ENCODE data around the gene ELAVL2.

Gene ELAVL2

GRCh38 chr9:23752859-23753258 is 73.2 kb downstream of the ELAVL2 start:
- no peak for TF ChIP-seq ZFP30 (CRISPR knock-in tag; IDR thresholded peaks at IDR 0.05)
- TF ChIP-seq ZNF565 (CRISPR knock-in tag; conservative IDR thresholded peaks at IDR 0.05; ENCODE audit: low read depth) = no peak
- TF ChIP-seq TOX (CRISPR knock-in tag; IDR thresholded peaks at IDR 0.05; ENCODE audit: borderline replicate concordance) = no peak
- no peak for TF ChIP-seq POU6F1 (CRISPR knock-in tag; IDR thresholded peaks at IDR 0.05; ENCODE audit: borderline replicate concordance, low read depth)
- TF ChIP-seq OSR1 (CRISPR knock-in tag; IDR thresholded peaks at IDR 0.05) = no peak
- no peak for TF ChIP-seq CSRNP3 (CRISPR knock-in tag; IDR thresholded peaks at IDR 0.05)
- no peak for TF ChIP-seq ZNF8 (CRISPR knock-in tag; IDR thresholded peaks at IDR 0.05)
- TF ChIP-seq ZNF70 (CRISPR knock-in tag; IDR thresholded peaks at IDR 0.05) = no peak
- ATAC-seq = no peak

GRCh38 chr9:23751633-23752032 is 74.4 kb downstream of the ELAVL2 start:
- no peak for TF ChIP-seq ZFP3 (CRISPR knock-in tag; IDR thresholded peaks at IDR 0.05)
- no peak for TF ChIP-seq CREB5 (CRISPR knock-in tag; IDR thresholded peaks at IDR 0.05; ENCODE audit: low read depth)
- TF ChIP-seq CSDC2 (CRISPR knock-in tag; IDR thresholded peaks at IDR 0.05) = no peak
- TF ChIP-seq BACH2 (CRISPR knock-in tag; IDR thresholded peaks at IDR 0.05; ENCODE audit: borderline replicate concordance) = no peak
- TF ChIP-seq ZFP30 (CRISPR knock-in tag; IDR thresholded peaks at IDR 0.05) = no peak
- no peak for TF ChIP-seq ZNF70 (CRISPR knock-in tag; IDR thresholded peaks at IDR 0.05)
- TF ChIP-seq ESRRG (CRISPR knock-in tag; IDR thresholded peaks at IDR 0.05) = no peak
- TF ChIP-seq POU6F1 (CRISPR knock-in tag; IDR thresholded peaks at IDR 0.05; ENCODE audit: borderline replicate concordance, low read depth) = no peak
- TF ChIP-seq PATZ1 (CRISPR knock-in tag; IDR thresholded peaks at IDR 0.05; ENCODE audit: borderline replicate concordance) = no peak
- TF ChIP-seq ZNF565 (CRISPR knock-in tag; conservative IDR thresholded peaks at IDR 0.05; ENCODE audit: low read depth) = no peak
- TF ChIP-seq OSR1 (CRISPR knock-in tag; IDR thresholded peaks at IDR 0.05) = no peak
- TF ChIP-seq ZNF8 (CRISPR knock-in tag; IDR thresholded peaks at IDR 0.05) = no peak
- no peak for TF ChIP-seq PPARA (CRISPR knock-in tag; IDR thresholded peaks at IDR 0.05; ENCODE audit: borderline replicate concordance)
- no peak for TF ChIP-seq GLIS3 (CRISPR knock-in tag; IDR thresholded peaks at IDR 0.05)
- TF ChIP-seq TCF4 (CRISPR knock-in tag; IDR thresholded peaks at IDR 0.05; ENCODE audit: borderline replicate concordance) = no peak
- no peak for TF ChIP-seq ZC3H10 (CRISPR knock-in tag; IDR thresholded peaks at IDR 0.05)
- ATAC-seq = no peak

- TF ChIP-seq TCF4 (CRISPR knock-in tag; IDR thresholded peaks at IDR 0.05; ENCODE audit: borderline replicate concordance) = no peak
- no peak for TF ChIP-seq RARB (CRISPR knock-in tag; IDR thresholded peaks at IDR 0.05)
- no peak for TF ChIP-seq TOX (CRISPR knock-in tag; IDR thresholded peaks at IDR 0.05; ENCODE audit: borderline replicate concordance)
- TF ChIP-seq ESRRG (CRISPR knock-in tag; IDR thresholded peaks at IDR 0.05) = no peak
- no peak for TF ChIP-seq CREB5 (CRISPR knock-in tag; IDR thresholded peaks at IDR 0.05; ENCODE audit: low read depth)
- TF ChIP-seq ARNTL (CRISPR knock-in tag; IDR thresholded peaks at IDR 0.05; ENCODE audit: borderline replicate concordance, low read depth) = no peak
- ATAC-seq = no peak
Measured at GRCh38 chr9:23750808-23751207, 75.2 kb downstream of the ELAVL2 start.
